ENCODE measurements around the gene SYNPO2L.
"Not testable (repeated sequence)": the region's sequence is repeated elsewhere in the genome, so short reads cannot be mapped to it uniquely, and the experiment has no call there.

SYNPO2L gene

GRCh38 chr10:73623056-73623455 is 32.8 kb downstream of the SYNPO2L start:
- DNase-seq (ENCODE audit: low spot score): no peak

GRCh38 chr10:73620974-73621373 is 34.9 kb downstream of the SYNPO2L start:
- not testable (repeated sequence) for DNase-seq (ENCODE audit: low spot score)

GRCh38 chr10:73617143-73617542 is 38.7 kb downstream of the SYNPO2L start:
- DNase-seq (ENCODE audit: low spot score): not testable (repeated sequence)

GRCh38 chr10:73614720-73615119 is 41.1 kb downstream of the SYNPO2L start:
- no peak for DNase-seq (ENCODE audit: low spot score)

GRCh38 chr10:73609116-73609515 is 46.7 kb downstream of the SYNPO2L start:
- no peak for DNase-seq (ENCODE audit: low spot score)

GRCh38 chr10:73601486-73601921 is 54.3 kb downstream of the SYNPO2L start:
- DNase-seq (ENCODE audit: low spot score): no peak

- no peak for DNase-seq (ENCODE audit: low spot score)
These were observed 58.5 kb downstream of the SYNPO2L start for GRCh38 chr10:73597346-73597745.

All from CD4-positive, alpha-beta T cell treated with Interleukin-15 for 4 hours (primary cell).